SH-SY5Y (cell line): ENCODE results near the gene SLC46A2.

ENCODE experiments used
- GATA2 ChIP-seq: IDR thresholded peaks from 2 replicates; pipeline ENCODE4 v1.6.1; 2011; ENCODE audit warnings: mild to moderate bottlenecking, low read depth, low read length
- GATA3 ChIP-seq: IDR thresholded peaks from 2 replicates; pipeline ENCODE4 v1.6.1; 2011; ENCODE audit warnings: low read depth, mild to moderate bottlenecking, low read length, moderate library complexity

- TF ChIP-seq GATA2 = no peak
- TF ChIP-seq GATA3 = no peak
Observed at GRCh38 chr9:112900488-112900887, 9.8 kb upstream of the SLC46A2 start.
